ENCODE data around the gene ZBTB44. TPM values are rescaled to one million over a fixed set of nuclear protein-coding genes. Genes with fewer than 3 reads are reported as not detected.

ZBTB44 gene
- total and polyA plus RNA-seq, 4 donors: 4.7 to 33.9 (median 17.0) TPM

- 73% methylated on average over 10 of the region's 10 CpGs for WGBS
- Histone ChIP-seq H3K36me3 (ENCODE audit: control insufficient read depth in 4 of 4, insufficient read depth in 3 of 4, low read depth in 1 of 4, low read length in 3 of 4) (no peaks in the 10 kb centered on the region), H3K4me1 (ENCODE audit: control insufficient read depth in 4 of 4, insufficient read depth in 4 of 4, low read length in 3 of 4) (peaks cover 21 to 41% (median 30%) of the 10 kb centered on the region in 4 donors), H3K27me3 (ENCODE audit: control insufficient read depth in 4 of 4, insufficient read depth in 4 of 4, low read length in 3 of 4) (no peaks in the 10 kb centered on the region), H3K4me3 (ENCODE audit: low read depth in 1 of 3, low read length in 3 of 3) (no peak overlapping the region), H3K27ac (ENCODE audit: low read depth in 1 of 2, low read length in 2 of 2) (no peak overlapping the region), H3K9me3 (ENCODE audit: control insufficient read depth in 4 of 4, low read length in 3 of 4) (peaks cover 0 to 2% (median 0%) of the 10 kb centered on the region in 4 donors), H3K9ac (ENCODE audit: low read depth in 1 of 2, low read length in 2 of 2) (no peak overlapping the region)
- no peak for DNase-seq (ENCODE audit: low spot score)
- TF ChIP-seq HNF4G (IDR thresholded peaks at IDR 0.05): no peak
- no peak for TF ChIP-seq SP1 (IDR thresholded peaks at IDR 0.05)
- no peak for TF ChIP-seq FOXA2 (IDR thresholded peaks at IDR 0.05)
- TF ChIP-seq YY1 (IDR thresholded peaks at IDR 0.05): no peak
- TF ChIP-seq RAD21 (IDR thresholded peaks at IDR 0.05): no peak
- TF ChIP-seq RXRA (IDR thresholded peaks at IDR 0.05): no peak
Observed at GRCh38 chr11:130177782-130178181, 136.9 kb downstream of the ZBTB44 start.

Small RNA genes lying within 50 kb of the gene (small RNA-seq; reads per million reads assigned to genes)
- not detected for gene RN7SL778P

Other genes starting within 250 kb of the ZBTB44 start
- 100 to 1,000 TPM; 190 to 337 TPM for gene APLP2, start 245.0 kb downstream of the ZBTB44 start, total RNA-seq
- gene APLP2, start 245.0 kb downstream of the ZBTB44 start, polyA plus RNA-seq: 100 to 1,000 TPM; 227 to 238 TPM
- 1 to 10 TPM; 2.8 to 5.9 TPM for gene ST14, start 155.1 kb downstream of the ZBTB44 start, total RNA-seq
- 1 to 10 TPM; 4.0 to 5.0 TPM for gene ST14, start 155.1 kb downstream of the ZBTB44 start, polyA plus RNA-seq
- under 1 TPM in 1 of 2 donors, not detected in 1; 0.08 TPM for gene ADAMTS8, start 113.7 kb upstream of the ZBTB44 start, total RNA-seq
- gene ADAMTS8, start 113.7 kb upstream of the ZBTB44 start, polyA plus RNA-seq: under 1 TPM; 0.02 to 0.07 TPM
- 1 to 10 TPM in 1 of 2 donors, under 1 TPM in 1; 0.65 to 1.3 TPM for gene ADAMTS15, start 133.7 kb upstream of the ZBTB44 start, total RNA-seq
- under 1 TPM; 0.06 to 0.89 TPM for gene ADAMTS15, start 133.7 kb upstream of the ZBTB44 start, polyA plus RNA-seq